PC-3 (cell line): ENCODE data around the gene SCUBE1. TPM values are rescaled to one million over a fixed set of nuclear protein-coding genes. Genes with fewer than 3 reads are reported as not detected.

Source experiments
- ATAC-seq: fragments of 200-7000 bp; cut with Tn5 transposase; 2 replicates; pipeline ENCODE4 v1.9.1; 2020; ENCODE audit warnings: mild to moderate bottlenecking, moderate library complexity
- BruUV-seq: library from RNA; stranded (reverse); fragments of 400-500 nt; replicated peaks from 2 replicates; lab custom pipeline; 2021; lab: Mats Ljungman, UMichigan
- CTCF ChIA-PET: fragments of 300-600 bp; sonication (Branson Sonifier 250); formaldehyde crosslinking; loops from one replicate; lab custom pipeline; 2022; ENCODE audit warnings: antibody characterized with exemption; lab: Charles Lee
- POLR2A ChIA-PET: fragments of 300-600 bp; sonication (Branson Sonifier 250); formaldehyde crosslinking; loops from one replicate; lab custom pipeline; 2022; ENCODE audit warnings: antibody characterized with exemption; ENCODE audit not compliant: unreplicated experiment; lab: Charles Lee
- DNase-seq: peaks from one replicate; pipeline ENCODE4 v3.0.0-alpha.2; 2015
- H2AFZ ChIP-seq: fragments of 300-600 bp; sonication (generic); 2 replicates; pipeline ENCODE4 v1.6.0; 2016; ENCODE audit warnings: antibody characterized with exemption, low read length
- H3F3A ChIP-seq: fragments of 300-600 bp; sonication (generic); one replicate; pipeline ENCODE4 v1.6.0; 2017; ENCODE audit warnings: antibody characterized with exemption, low read length, control low read depth, mild to moderate bottlenecking; ENCODE audit not compliant: unreplicated experiment
- H3K27ac ChIP-seq: fragments of 300-600 bp; sonication (generic); 2 replicates; pipeline ENCODE4 v1.5.1; 2016; ENCODE audit warnings: mild to moderate bottlenecking, low read length
- H3K27me3 ChIP-seq: fragments of 300-600 bp; sonication (generic); 2 replicates; pipeline ENCODE4 v1.6.1; 2016; ENCODE audit warnings: low read length, mixed read lengths
- H3K36me3 ChIP-seq: fragments of 300-600 bp; sonication (generic); 2 replicates; pipeline ENCODE4 v1.6.1; 2016; ENCODE audit warnings: low read depth, mixed run types, low read length, mixed read lengths
- H3K4me1 ChIP-seq: fragments of 300-600 bp; sonication (generic); 2 replicates; pipeline ENCODE4 v1.5.1; 2016; ENCODE audit warnings: low read length; ENCODE audit not compliant: insufficient read depth
- H3K4me2 ChIP-seq: fragments of 300-600 bp; sonication (generic); 2 replicates; pipeline ENCODE4 v1.6.0; 2016; ENCODE audit warnings: low read length
- H3K4me3 ChIP-seq: fragments of 300-600 bp; sonication (generic); 2 replicates; pipeline ENCODE4 v1.5.1; 2016; ENCODE audit warnings: mild to moderate bottlenecking, low read length, mixed read lengths
- H3K79me2 ChIP-seq: fragments of 300-600 bp; sonication (generic); 2 replicates; pipeline ENCODE4 v1.6.1; 2017; ENCODE audit warnings: low read length, mixed read lengths
- H3K9ac ChIP-seq: fragments of 300-600 bp; sonication (generic); 2 replicates; pipeline ENCODE4 v1.6.0; 2016; ENCODE audit warnings: mild to moderate bottlenecking, low read length
- H3K9me2 ChIP-seq: fragments of 300-600 bp; sonication (generic); replicated peaks from 2 replicates; pipeline ENCODE4 v1.6.1; 2016; ENCODE audit warnings: mixed run types, low read length, mixed read lengths
- H3K9me3 ChIP-seq: fragments of 300-600 bp; sonication (generic); 2 replicates; pipeline ENCODE4 v1.6.1; 2016; ENCODE audit warnings: low read length, mixed read lengths
- H4K20me1 ChIP-seq: fragments of 300-600 bp; sonication (generic); 2 replicates; pipeline ENCODE4 v1.6.1; 2016; ENCODE audit warnings: low read length, mixed read lengths
- CTCF ChIP-seq: fragments of 300-600 bp; sonication (generic); conservative IDR thresholded peaks from 2 replicates; pipeline ENCODE4 v1.5.1; 2017; ENCODE audit warnings: antibody characterized with exemption, low read depth, mild to moderate bottlenecking, low read length
- EZH2 ChIP-seq: fragments of 300-600 bp; sonication (generic); IDR thresholded peaks from one replicate; pipeline ENCODE4 v1.6.1; 2017; ENCODE audit warnings: antibody characterized with exemption, mild to moderate bottlenecking, low read length; ENCODE audit not compliant: unreplicated experiment
- EZH2phosphoT487 ChIP-seq: fragments of 300-600 bp; sonication (generic); IDR thresholded peaks from 2 replicates; pipeline ENCODE4 v1.6.1; 2018; ENCODE audit warnings: mild to moderate bottlenecking, antibody characterized with exemption, low read length, borderline replicate concordance
- intact Hi-C: fragments of 100-400 bp; cut with micrococcal nuclease; formaldehyde crosslinking; loops from 2 replicates; pipeline ENCODE4 v1.9.0; 2023
- total RNA-seq: library from RNA; depleted of rRNA; stranded (reverse); fragments of >200 nt; gene quantifications from 2 replicates; pipeline ENCODE4 v1.2.3, GENCODE V29; 2014

Gene SCUBE1
- total RNA-seq, 1 experiment from 2014 or later, result not detected

- Histone ChIP-seq H2AFZ (no peak overlapping the region), H4K20me1 (no peaks in the 10 kb centered on the region), H3K9me3 (no peaks in the 10 kb centered on the region), H3K9me2 (no peaks in the 10 kb centered on the region), H3K4me3 (no peak overlapping the region), H3K36me3 (no peaks in the 10 kb centered on the region), H3K27ac (no peak overlapping the region), H3K4me2 (no peak overlapping the region), H3K9ac (no peak overlapping the region), H3F3A (no peaks in the 10 kb centered on the region), H3K79me2 (no peaks in the 10 kb centered on the region), H3K27me3 (peaks cover 35% of the 10 kb centered on the region), H3K4me1 (no peaks in the 10 kb centered on the region)
- no TSS peak for BruUV-seq
- ChIA-PET CTCF (no interaction called here), POLR2A (no interaction called here)
- intact Hi-C loops, result no loop called here
- no peak for TF ChIP-seq CTCF
- TF ChIP-seq EZH2, result no peak
- TF ChIP-seq EZH2phosphoT487, result no peak
- DNase-seq, result no peak
- no peak for ATAC-seq
These were observed 14.1 kb downstream of the SCUBE1 start for GRCh38 chr22:43329061-43329460.

GRCh38 chr22:43327157-43327438, 16.1 kb downstream of the SCUBE1 start:
- Histone ChIP-seq H3K79me2 (no peaks in the 10 kb centered on the region), H3K9me2 (no peaks in the 10 kb centered on the region), H3K9me3 (no peaks in the 10 kb centered on the region), H3K27me3 (peaks cover 36% of the 10 kb centered on the region), H3K27ac (no peak overlapping the region), H4K20me1 (no peaks in the 10 kb centered on the region), H3K36me3 (no peaks in the 10 kb centered on the region), H3K4me2 (no peak overlapping the region), H2AFZ (no peak overlapping the region), H3K9ac (no peak overlapping the region), H3F3A (no peaks in the 10 kb centered on the region), H3K4me1 (no peaks in the 10 kb centered on the region), H3K4me3 (no peak overlapping the region)
- DNase-seq (no peak), ATAC-seq (no peak)
- no TSS peak for BruUV-seq
- CTCF ChIA-PET, result no interaction called here
- intact Hi-C loops, result no loop called here
- TF ChIP-seq CTCF, result no peak
- TF ChIP-seq EZH2, result no peak
- no peak for TF ChIP-seq EZH2phosphoT487
- POLR2A ChIA-PET, result no interaction called here

- Histone ChIP-seq H3K4me3 (no peak overlapping the region), H3K4me2 (no peak overlapping the region), H3K27me3 (peaks cover 36% of the 10 kb centered on the region), H3K9me2 (no peaks in the 10 kb centered on the region), H3K27ac (no peak overlapping the region), H3K9ac (no peak overlapping the region), H2AFZ (no peak overlapping the region), H3F3A (no peaks in the 10 kb centered on the region), H3K9me3 (no peaks in the 10 kb centered on the region), H3K4me1 (no peaks in the 10 kb centered on the region), H3K79me2 (no peaks in the 10 kb centered on the region), H3K36me3 (no peaks in the 10 kb centered on the region), H4K20me1 (no peaks in the 10 kb centered on the region)
- ChIA-PET POLR2A (no interaction called here), CTCF (no interaction called here)
- DNase-seq, result no peak
- no TSS peak for BruUV-seq
- ATAC-seq, result no peak
- TF ChIP-seq CTCF (no peak), EZH2phosphoT487 (no peak), EZH2 (no peak)
- intact Hi-C loops, result no loop called here
These were observed 16.6 kb downstream of the SCUBE1 start for GRCh38 chr22:43326331-43327156.
